GM19463 (cell line): ENCODE data around the gene CAND1.

Experiments used
- ATAC-seq: cut with Tn5 transposase; IDR thresholded peaks from one replicate; pipeline ENCODE4 v1.9.1; 2021; ENCODE audit warnings: mild to moderate bottlenecking, moderate library complexity; ENCODE audit not compliant: unreplicated experiment

CAND1 gene

DNA sequence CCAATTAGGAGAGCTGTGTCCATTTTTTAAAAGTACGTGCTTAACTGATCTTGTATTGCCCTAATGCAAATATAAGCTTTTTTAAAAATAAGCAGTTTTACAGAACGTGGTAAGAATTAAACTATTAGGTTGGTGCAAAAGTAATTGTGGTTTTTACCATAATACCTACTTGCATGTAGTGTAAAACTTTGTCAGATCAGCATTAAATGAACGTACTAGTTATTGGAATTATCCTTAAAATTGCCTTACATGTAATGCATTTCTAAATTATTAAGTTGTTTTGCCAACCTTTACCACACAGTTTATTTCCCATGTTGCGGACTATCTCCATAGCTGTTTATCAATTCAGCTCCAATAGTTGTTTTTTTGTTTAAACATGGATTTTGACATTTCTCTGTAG lies 10.9 kb downstream of the CAND1 start:
- no peak for ATAC-seq

DNA sequence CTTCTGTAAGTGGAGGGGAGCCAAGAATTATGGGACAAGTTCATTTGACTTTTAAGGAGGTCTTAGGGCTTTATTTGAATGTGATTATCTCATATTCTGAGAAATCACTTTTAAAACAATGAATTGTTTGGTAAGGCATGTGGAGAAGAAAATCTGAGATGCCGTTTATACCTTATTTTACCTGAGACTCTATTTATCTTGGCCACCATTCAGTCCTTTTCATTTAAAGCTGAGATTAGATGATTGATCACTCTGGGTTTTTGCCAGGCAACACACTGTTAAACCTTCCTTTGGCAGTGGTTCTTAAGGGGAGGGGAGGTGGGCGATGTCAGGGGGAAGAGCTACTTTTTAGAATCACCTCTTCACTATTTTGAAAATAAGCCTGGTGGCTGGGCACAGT lies 11.4 kb downstream of the CAND1 start:
- ATAC-seq: no peak

DNA sequence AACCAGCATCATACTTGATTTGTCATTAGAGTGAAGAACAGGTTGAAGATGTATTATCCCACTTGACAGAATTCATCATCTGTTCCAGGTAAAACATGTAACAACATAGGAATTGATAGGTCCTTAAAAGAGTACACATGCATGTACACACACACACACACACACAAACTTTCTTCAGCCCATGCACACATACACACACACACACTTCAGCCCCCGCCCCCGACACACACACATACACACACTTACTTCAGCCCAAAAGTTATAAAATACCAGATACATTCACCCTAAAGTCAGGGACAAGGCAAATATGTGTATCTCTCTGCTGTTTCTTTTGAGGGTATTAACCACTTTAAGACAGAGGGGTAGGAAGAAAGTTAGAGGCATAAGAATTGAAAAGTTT lies 15.4 kb downstream of the CAND1 start:
- no peak for ATAC-seq

DNA sequence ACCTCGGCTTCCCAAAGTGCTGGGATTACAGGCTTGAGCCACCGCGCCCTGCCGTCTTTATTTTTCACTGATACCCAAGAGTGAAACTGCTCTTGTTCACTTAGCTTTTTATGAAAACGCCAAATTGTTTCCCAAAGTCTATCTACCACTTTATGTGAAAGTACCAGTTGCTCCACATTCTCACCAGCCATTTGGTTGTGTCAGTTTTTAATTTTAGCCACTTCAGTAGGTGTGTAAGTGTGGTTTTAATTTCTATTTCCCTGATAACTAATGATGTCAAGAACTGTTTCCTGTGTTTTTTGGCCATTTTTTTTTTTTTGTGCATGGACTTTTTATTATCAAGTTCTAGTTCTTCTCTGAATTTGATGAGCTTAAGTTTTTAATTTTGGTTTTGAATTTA lies 17.1 kb downstream of the CAND1 start:
- no peak for ATAC-seq

DNA sequence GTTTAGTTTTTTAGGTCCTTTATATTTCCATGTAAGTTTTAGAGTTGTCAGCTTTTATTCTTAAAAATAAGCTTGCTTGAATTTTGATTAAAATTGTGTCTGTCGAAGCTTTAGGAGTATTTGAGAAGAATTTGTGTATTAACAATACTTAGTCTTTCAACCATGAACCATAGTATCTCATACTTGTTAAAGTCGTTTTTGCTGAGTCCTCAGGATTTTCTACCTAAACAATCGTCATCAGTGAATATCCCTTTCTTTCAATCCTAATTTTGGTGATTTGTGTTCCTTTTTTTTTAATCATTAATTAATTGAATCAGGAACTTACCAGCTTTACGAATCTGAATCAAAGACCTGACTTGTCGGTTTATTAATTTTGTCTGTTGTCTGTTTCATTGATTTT lies 18.2 kb downstream of the CAND1 start:
- ATAC-seq: no peak

DNA sequence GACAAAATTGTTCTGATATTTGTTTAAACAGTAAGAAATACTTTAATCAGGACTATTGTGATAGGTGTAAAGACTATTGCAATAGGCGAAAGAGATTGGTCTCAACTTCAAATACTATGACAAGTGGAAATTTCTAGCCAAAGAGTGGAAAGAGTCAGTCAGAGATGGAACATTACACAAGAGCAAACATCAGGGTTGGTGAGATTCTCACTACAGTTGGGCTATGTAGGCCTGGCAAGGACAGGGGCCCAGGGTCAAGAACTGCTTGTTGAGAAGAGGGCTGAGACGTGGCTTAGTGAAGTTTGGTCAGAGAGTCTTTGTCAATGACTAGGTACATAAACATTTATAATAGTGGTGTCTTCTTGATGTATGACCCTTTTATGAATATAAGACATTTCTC lies 19.4 kb downstream of the CAND1 start:
- no peak for ATAC-seq

DNA sequence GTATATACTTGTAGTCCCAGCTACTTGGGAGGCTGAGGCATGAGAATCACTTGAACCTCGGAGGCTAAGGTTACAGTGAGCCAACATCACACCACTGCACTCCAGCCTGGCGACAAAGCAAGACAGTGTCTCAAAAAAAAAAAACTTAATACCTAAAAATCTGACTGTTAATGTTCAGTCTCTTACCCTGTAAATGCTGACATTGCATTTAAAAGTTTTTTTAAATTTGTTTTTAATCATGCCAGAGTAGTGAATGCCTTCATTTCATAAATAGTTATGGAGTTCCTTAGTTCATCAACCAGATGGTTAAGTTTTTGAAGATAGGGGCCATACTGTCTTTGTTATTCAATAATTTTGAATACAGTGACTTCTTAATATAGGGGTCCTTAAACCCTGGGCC lies 21.2 kb downstream of the CAND1 start:
- no peak for ATAC-seq

DNA sequence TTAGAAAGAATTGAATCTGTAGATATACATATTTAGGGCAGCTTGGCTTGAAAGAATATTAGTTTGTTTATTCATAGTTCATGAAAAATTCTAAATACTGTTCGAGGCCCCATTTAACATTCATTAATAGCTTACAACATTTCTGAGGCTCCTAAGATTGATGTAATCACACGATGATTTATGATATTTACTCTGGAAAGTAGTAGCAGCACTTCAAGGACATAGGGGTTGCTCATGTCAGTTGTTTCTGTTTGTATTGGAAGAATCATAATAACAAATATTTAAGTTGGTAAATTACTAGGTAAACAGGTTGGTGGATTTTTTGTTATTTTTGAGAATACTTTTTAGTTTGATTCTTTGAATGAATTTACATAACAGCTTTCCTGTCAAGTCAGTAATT lies 30.4 kb downstream of the CAND1 start:
- ATAC-seq: no peak

DNA sequence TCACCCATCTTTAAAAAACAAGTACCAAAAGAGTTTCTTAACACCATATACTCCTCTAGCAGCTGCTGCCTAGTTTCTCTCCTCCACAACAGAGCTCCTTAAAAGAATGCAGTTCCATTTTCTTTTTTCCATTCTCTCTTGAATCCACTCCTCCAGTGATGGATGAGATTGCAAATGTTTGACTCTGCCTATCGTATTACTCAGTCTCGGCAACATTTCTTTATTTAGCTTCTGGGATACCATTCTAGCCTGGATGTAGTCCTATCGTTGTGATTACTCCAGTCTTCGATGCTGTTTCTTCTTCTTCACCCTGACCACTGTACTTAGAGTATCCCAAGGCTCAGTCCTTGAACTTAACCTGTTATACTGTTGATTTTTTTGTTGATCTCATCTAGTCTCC lies 30.8 kb downstream of the CAND1 start:
- ATAC-seq: no peak

DNA sequence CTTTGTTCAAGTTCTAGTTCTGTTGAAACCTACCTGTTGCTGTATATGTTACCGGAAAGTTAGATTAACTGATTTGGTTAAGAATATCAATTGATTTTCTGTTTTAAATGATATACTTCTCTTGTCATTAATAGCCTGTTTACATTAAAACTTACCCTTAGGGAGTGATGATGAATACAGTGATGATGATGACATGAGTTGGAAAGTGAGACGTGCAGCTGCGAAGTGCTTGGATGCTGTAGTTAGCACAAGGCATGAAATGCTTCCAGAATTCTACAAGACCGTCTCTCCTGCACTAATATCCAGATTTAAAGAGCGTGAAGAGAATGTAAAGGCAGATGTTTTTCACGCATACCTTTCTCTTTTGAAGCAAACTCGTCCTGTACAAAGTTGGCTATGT lies 33.0 kb downstream of the CAND1 start:
- no peak for ATAC-seq

DNA sequence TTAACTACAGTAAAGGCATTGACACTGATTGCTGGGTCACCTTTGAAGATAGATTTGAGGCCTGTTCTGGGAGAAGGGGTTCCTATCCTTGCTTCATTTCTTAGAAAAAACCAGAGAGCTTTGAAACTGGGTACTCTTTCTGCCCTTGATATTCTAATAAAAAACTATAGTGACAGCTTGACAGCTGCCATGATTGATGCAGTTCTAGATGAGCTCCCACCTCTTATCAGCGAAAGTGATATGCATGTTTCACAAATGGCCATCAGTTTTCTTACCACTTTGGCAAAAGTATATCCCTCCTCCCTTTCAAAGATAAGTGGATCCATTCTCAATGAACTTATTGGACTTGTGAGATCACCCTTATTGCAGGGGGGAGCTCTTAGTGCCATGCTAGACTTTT lies 36.4 kb downstream of the CAND1 start:
- ATAC-seq: no peak

DNA sequence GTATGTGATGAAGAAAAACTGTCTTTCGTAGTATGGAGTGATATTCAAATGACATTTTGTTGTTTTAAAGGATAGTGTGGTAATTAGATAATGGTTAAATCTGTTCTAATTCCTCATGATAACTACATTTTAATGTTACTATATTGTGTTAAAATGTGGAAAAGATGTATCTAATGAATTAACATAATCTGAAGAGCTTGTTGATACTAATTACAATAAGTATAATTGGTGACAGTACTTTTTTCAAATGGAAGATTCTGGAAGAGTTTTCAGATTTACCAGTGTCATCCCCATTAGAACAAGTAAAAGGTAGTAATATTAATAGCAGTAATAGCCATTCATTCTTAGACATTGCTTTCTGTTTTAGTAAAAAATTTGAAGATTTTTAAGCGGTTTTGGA lies 37.6 kb downstream of the CAND1 start:
- ATAC-seq: no peak

DNA sequence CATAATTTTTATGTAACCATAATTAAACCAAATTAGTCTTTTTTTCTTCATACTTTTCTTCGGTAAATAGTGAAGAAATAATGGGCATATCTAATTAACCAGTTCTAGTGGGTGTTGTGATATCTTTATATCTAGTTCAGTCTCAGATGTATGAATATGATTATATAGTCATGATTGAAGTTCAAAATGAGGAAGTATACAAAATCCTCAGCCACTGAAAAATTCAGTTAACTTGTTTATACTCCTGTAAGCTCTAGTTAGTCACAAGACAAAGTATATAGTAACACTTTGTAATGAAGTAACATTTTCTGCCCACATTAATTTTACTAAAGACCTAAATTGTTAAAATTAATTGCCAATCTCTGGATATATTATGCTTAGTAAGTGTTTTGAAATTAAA lies 46.5 kb downstream of the CAND1 start:
- no peak for ATAC-seq

DNA sequence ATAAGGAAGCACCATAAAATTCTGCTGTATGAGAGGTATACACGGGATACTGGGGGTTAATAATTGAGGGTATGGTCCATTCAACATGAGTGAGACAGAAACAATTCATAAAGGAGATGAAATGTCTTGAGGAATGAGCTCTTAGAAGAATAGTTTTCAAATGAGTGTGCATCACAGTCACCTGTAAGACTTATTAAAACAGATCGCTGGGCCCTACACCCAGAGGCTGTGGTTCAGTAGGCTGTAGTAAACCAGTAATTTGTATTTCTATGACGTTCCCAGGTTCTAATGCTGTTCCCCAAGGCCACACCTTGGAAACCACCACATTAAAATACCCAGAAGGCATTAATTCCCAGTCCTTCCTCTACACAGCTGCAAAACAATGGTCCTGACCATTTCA lies 49.6 kb downstream of the CAND1 start:
- no peak for ATAC-seq

DNA sequence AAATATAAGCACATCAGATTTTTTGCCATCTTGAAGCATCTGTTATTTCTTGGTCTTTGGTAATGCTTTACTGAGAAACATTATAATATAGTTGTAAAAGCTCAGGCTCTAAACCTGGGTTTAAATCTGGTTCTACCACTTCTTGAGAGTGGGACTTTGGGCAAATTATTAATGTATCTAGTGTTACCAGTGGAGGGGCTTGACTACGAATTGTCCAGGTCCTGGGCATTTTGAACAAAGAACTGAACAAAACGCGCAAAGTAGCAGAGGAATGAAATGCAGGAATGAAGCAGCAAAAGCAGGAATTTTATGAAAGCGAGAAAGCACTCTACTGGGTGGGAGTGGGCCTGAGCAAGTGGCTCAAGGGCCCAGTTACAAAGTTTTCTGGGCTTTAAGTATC lies 50.8 kb downstream of the CAND1 start:
- ATAC-seq: no peak

DNA sequence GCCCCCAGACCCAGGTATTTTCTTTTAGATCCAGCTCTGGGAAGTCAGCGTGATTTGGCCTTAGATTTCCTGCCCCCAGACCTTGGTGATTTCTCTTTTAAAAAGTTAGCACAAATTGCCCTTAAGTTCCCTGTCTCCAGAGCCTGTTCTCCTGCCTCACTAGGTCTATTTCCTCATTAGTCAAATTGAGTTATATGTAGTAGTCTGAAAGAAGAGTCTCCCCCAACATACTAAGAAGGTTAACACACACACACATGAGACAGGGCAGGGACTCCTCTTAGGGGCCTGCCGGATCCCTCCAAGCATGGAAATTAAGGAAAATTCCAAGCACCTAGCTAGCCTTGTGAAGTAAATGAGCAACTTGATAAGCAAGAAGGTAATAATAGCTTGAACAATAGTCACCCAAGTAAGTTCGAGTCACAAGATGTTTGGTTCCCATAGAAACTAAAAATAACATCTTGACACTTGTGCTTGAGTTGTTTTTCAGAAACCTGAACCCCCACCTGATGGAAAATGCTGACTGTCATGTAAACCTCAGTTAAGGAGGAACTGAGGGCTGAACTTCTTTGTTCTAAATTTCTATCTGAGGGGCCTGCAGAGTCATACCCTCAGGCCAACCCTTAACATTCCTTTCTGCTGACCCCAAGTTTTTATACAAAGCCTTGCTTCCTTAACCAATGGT lies 51.6 kb downstream of the CAND1 start:
- no peak for ATAC-seq

DNA sequence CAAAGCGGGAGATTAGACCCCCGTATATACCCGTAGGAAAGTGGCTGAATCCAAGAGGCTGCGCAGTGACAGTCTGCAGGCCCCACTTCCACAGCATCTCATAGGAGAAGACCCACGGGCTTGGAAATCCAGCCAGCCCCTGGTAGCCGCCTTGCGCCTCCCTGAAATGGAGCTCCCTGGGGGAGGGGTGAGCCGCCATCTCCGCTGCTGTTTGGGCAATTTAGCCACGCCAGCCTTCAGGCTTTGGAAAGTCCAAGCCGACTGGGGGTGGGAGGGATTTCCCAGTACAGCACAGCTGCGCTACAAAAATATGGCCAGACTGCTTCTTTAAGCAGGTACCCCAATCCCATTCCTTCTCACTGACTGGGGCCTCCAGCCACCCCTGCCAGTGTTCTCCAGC lies 53.4 kb downstream of the CAND1 start:
- no peak for ATAC-seq

DNA sequence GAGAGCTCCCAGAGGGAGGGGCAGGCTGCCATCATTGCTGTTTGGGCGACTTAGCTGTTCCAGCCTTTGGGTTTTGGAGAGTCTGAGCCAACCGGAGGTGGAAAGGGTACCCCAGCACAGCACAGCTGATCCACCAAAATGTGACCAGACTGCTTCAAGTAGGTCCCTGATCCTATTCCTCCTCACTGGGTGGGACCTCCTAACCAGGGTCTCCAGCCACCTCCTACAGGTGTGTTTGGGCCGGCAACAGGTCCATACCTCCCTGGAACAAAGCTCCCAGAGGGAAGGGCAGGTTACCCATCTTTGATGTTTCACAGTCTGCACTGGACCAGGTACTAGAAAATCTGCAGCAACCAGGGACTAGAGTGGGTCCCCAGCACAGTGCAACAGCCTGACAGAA lies 53.8 kb downstream of the CAND1 start:
- ATAC-seq: no peak

DNA sequence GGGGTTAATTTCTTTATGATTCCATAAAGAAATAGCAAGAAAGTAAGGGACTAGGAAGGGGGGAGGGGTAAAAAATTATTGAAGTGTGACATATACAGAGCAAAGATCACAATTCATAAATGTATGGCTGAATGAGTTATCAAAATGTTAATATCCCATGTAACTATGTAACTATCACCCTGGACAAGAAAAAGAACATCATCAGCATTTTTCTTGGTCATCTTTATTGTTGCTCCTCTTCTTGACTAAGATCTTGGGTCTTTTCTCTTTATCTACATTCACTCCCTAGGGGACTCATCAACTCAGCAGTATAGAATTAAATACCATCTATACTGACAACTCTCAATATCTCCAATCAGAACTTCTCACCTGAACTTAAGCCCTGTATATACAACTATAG lies 57.5 kb downstream of the CAND1 start:
- no peak for ATAC-seq

DNA sequence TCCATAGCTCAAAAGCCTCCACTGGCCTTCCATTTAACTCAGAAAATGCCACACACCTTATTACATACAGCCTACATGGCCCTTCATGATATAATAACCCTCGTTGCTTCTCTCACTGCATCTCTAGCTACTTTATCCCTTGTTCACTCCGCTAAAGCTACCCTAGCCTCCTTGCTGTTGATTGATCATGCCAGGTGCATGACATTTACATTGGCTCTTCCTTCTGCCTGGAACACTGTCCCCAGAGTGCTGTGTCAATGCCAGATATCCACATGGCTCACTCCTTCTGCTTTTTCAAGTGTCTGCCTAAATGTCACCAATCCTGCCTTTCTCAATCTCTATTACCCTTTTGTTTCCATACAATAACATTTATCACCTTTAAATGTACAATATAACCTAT lies 58.3 kb downstream of the CAND1 start:
- ATAC-seq: no peak

DNA sequence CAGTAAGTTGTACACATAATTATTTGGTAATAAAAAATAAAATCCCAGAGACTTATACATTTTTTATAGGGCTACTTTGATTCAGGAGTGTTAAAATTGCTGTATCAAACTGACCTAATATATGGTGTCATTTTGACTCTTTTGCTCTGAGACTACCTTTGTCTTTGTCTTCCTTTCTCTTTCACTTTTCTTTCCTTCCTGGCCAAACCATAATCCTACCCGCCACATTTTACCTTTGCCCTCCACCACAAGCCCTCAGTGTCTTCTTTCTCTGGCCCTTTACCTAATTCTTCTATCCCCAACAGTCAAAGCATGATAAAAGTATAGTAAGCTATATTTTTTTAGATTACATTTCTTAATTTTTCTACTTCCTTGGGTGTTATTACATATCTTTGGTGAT lies 62.0 kb downstream of the CAND1 start:
- no peak for ATAC-seq

DNA sequence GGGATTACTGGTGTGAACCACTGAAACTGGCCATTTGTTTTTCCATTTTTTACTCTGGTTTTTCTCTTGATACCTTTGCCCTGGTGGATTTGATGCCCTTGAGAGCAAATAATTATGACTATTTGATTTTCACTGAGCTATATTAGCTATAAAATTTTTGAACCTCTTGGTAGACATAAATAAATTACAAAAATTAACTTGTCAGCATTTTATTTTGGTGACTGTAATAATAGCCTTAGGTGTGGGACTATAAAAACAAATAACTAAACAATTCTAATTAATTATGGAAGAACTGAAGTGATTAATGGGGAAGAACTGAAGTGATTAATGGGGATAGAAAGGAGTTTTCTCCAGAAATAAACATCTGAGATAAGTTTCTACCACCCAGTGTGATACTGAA lies 62.7 kb downstream of the CAND1 start:
- ATAC-seq: no peak

DNA sequence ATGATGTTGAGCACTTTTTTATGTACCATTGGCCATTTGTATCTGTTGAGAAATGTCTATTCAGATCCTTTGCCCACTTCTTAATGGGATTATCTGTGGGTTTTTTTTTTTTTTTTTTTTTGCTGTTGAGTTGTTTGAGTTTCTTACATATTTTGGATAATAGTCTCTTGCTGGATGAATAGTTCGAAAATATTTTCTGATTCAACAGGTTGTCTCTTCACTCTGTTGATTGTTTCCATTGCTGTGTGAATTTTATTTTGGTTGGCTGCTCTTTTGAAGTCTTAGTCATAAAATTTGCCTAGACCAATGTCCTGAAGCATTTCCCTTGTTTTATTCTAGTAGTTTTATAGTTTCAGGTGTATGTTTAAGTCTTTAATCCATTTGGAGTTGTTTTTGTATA lies 64.5 kb downstream of the CAND1 start:
- ATAC-seq: no peak

DNA sequence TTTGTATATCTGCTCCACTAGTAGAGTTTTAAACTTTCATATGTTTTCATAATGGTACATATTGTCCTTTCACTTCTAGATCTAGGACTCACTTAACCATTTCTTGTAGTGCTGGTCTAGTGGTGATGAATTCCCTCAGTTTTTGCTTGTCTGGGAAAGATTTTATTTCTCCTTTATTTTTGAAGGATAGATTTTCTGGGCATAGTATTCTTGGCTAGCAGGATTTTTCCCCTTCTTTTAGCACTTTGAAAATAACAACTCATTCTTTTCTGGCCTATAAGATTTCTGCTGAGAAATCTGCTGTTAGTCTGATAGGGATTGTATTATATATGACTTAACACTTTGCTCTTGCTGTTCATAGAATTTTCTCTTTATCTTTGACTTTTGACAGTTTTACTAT lies 69.3 kb downstream of the CAND1 start:
- ATAC-seq: no peak
